CD4-positive, alpha-beta T cell treated with Interleukin-2 at 100 ng/mL for 4 hours (primary cell): ENCODE results near the gene ZNF143.
"Not testable (repeated sequence)": the region's sequence is repeated elsewhere in the genome, so short reads cannot be mapped to it uniquely, and the experiment has no call there.

Source experiments
- DNase-seq: peaks from one replicate; pipeline ENCODE4 v3.0.0-alpha.2; 2020; ENCODE audit warnings: low spot score

The ZNF143 gene

GRCh38 chr11:9498457-9499078 is 37.8 kb downstream of the ZNF143 start:
- no peak for DNase-seq

GRCh38 chr11:9506489-9507276 is 45.9 kb downstream of the ZNF143 start:
- peak; percentile 80 for DNase-seq

- DNase-seq: no peak
These were observed 46.4 kb downstream of the ZNF143 start for GRCh38 chr11:9507277-9507580.

GRCh38 chr11:9509041-9509440 is 48.2 kb downstream of the ZNF143 start:
- DNase-seq: no peak

- DNase-seq: no peak
These were observed 51.7 kb downstream of the ZNF143 start for GRCh38 chr11:9512370-9513019.

- DNase-seq: not testable (repeated sequence)
These were observed 53.8 kb downstream of the ZNF143 start for GRCh38 chr11:9514576-9514975.

- peak; percentile 14 for DNase-seq
These were observed 55.3 kb downstream of the ZNF143 start for GRCh38 chr11:9516113-9516512.

- no peak for DNase-seq
These were observed 58.1 kb downstream of the ZNF143 start for GRCh38 chr11:9518835-9519410.

- no peak for DNase-seq
These were observed 63.2 kb downstream of the ZNF143 start for GRCh38 chr11:9524001-9524400.

GRCh38 chr11:9525116-9525515 is 64.3 kb downstream of the ZNF143 start:
- no peak for DNase-seq

- DNase-seq: no peak
These were observed 66.8 kb downstream of the ZNF143 start for GRCh38 chr11:9527481-9528135.

GRCh38 chr11:9528136-9528501 is 67.3 kb downstream of the ZNF143 start:
- DNase-seq: no peak

GRCh38 chr11:9528573-9529333 is 67.9 kb downstream of the ZNF143 start:
- DNase-seq: no peak

GRCh38 chr11:9529334-9529650 is 68.5 kb downstream of the ZNF143 start:
- DNase-seq: no peak

- no peak for DNase-seq
These were observed 69.3 kb downstream of the ZNF143 start for GRCh38 chr11:9530020-9530621.

GRCh38 chr11:9530901-9531625 is 70.3 kb downstream of the ZNF143 start:
- no peak for DNase-seq

GRCh38 chr11:9533058-9533457 is 72.2 kb downstream of the ZNF143 start:
- DNase-seq: no peak

GRCh38 chr11:9533736-9534473 is 73.1 kb downstream of the ZNF143 start:
- no peak for DNase-seq

GRCh38 chr11:9535189-9535781 is 74.5 kb downstream of the ZNF143 start:
- DNase-seq: peak; percentile 81

GRCh38 chr11:9538548-9538947 is 77.7 kb downstream of the ZNF143 start:
- no peak for DNase-seq
